Cardiac muscle cell (in vitro differentiated cells and primary cell): ENCODE data around the gene DGUOK. TPM values are rescaled to one million over a fixed set of nuclear protein-coding genes. Genes with fewer than 3 reads are reported as not detected.

Experiments
- DNase-seq, 2 donors: peaks; one replicate each; pipeline versions ENCODE4 v3.0.0 to v3.0.0-alpha.2; 2010 to 2017; ENCODE audit warnings: low read depth in 1 of 2, low spot score in 1 of 2
- H3K27ac ChIP-seq: fragments of 200-600 bp; sonication (generic); 2 replicates; pipeline ENCODE4 v1.5.1; 2016
- H3K27me3 ChIP-seq: fragments of 200-600 bp; sonication (generic); 2 replicates; pipeline ENCODE4 v1.6.0; 2016; ENCODE audit warnings: control low read depth
- H3K36me3 ChIP-seq: fragments of 200-600 bp; sonication (generic); 2 replicates; pipeline ENCODE4 v1.5.1; 2016; ENCODE audit warnings: control low read depth
- H3K4me1 ChIP-seq: fragments of 200-600 bp; sonication (generic); 2 replicates; pipeline ENCODE4 v1.8.1; 2017; ENCODE audit warnings: low read depth, mild to moderate bottlenecking, mixed run types
- H3K4me3 ChIP-seq: fragments of 200-600 bp; sonication (generic); 2 replicates; pipeline ENCODE4 v1.5.1; 2016; ENCODE audit warnings: mild to moderate bottlenecking
- H3K9me3 ChIP-seq: fragments of 200-600 bp; sonication (generic); 2 replicates; pipeline ENCODE4 v1.5.1; 2017; ENCODE audit warnings: low read depth, mild to moderate bottlenecking, control low read depth
- polyA plus RNA-seq: library from polyadenylated mRNA; unstranded; fragments of >200 nt; fragmentation: Nextera tagmentation; extraction: Ambion mirVana; gene quantifications from 2 replicates; pipeline ENCODE4 v1.2.1, GENCODE V29; 2016
- total RNA-seq: library from RNA; depleted of rRNA; stranded (reverse); fragments of >200 nt; gene quantifications from 2 replicates; pipeline ENCODE4 v1.2.3, GENCODE V29; 2016
- TF ChIP-seq, protein P1 (sequence below): IDR thresholded peaks from 2 replicates; pipeline ENCODE4 v1.5.1; 2012; ENCODE audit warnings: low read depth, mild to moderate bottlenecking, low read length

DGUOK gene
- total and polyA plus RNA-seq, 2 experiments from 2014 or later = 51.9 to 127 TPM

DNA sequence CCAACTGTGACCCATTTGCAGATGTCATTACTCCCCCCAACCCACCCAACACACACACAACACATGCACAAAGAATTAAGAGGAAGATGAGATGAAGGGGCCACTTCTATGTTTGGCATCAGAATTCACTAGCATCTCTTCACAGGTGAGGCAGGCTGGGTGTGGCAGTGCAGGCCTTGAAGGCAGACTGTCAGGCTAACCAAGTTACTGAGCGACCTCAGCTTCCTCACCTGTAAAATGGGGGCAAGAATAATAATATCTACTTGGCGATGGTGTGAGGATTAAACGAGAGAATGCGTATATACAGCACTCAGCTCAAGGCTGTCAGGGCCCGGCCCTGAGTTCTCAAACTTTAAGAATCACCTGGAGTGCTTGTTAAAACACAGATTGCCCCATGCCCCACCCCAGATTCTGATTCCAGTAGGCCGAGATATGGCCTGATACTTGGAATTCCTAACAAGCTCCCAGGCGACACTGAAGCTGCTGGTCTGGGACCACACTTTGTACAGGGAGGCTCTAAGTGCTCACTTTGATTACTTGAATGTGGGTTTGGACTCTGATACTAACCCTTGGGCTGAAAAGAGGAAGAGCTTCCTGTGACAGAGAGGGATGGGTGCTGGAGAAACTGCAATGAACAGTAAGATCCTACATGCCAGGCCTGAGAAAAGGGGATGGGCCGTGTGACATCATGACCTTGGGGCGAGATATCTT, 32.8 kb upstream of the DGUOK start:
- Histone ChIP-seq H3K27me3 (no peaks in the 10 kb centered on the region), H3K4me1 (no peaks in the 10 kb centered on the region), H3K27ac (no peak overlapping the region), H3K4me3 (no peak overlapping the region), H3K36me3 (no peaks in the 10 kb centered on the region), H3K9me3 (no peaks in the 10 kb centered on the region)
- TF ChIP-seq, protein P1, sequence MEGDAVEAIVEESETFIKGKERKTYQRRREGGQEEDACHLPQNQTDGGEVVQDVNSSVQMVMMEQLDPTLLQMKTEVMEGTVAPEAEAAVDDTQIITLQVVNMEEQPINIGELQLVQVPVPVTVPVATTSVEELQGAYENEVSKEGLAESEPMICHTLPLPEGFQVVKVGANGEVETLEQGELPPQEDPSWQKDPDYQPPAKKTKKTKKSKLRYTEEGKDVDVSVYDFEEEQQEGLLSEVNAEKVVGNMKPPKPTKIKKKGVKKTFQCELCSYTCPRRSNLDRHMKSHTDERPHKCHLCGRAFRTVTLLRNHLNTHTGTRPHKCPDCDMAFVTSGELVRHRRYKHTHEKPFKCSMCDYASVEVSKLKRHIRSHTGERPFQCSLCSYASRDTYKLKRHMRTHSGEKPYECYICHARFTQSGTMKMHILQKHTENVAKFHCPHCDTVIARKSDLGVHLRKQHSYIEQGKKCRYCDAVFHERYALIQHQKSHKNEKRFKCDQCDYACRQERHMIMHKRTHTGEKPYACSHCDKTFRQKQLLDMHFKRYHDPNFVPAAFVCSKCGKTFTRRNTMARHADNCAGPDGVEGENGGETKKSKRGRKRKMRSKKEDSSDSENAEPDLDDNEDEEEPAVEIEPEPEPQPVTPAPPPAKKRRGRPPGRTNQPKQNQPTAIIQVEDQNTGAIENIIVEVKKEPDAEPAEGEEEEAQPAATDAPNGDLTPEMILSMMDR = no peak
- no peak for DNase-seq

DNA sequence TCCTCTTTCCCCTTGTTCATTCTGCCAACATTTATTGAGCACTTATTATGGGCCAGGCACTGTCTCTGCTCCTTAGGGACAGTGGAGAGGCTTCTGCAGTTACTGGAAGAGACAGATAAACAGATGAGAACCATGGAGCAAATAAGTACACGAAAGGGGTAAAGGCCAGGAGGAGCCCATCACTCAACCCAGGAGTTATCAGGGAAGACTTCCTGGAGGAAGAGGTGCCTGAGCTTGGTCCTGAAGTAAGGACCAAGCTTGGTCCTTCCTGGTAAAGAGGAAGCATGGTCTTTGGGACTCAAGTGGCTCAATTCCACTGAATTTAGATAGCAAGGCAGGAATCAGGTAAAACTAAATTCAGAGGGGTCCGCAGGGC, 32.2 kb upstream of the DGUOK start:
- H3K4me1 ChIP-seq = no peaks in the 10 kb centered on the region
- no peaks in the 10 kb centered on the region for H3K36me3 ChIP-seq
- TF ChIP-seq, protein P1 = no peak
- H3K27ac ChIP-seq = no peak overlapping the region
- H3K4me3 ChIP-seq = no peak overlapping the region
- H3K27me3 ChIP-seq = no peaks in the 10 kb centered on the region
- no peaks in the 10 kb centered on the region for H3K9me3 ChIP-seq
- no peak for DNase-seq

DNA sequence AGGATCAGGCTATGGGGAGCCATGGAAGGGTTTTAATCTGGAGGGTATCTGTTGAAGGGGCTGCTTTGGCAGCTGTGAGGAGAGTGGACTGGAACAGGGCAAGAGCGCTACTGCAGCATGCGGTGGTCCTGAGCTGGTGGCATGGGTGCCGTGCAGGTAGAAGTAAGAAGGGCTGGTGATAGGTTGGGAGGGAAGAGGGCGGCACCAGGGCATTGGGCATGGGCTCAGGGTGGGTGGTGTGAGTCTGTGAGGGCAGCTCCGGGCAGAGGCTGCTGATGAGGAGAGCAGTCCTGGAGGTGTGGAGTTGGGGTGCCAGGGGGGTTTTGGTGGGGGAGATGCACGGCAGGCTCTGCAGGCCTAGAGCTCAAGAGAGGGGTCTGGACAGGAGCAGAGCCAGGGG, 31.8 kb upstream of the DGUOK start:
- H3K36me3 ChIP-seq = no peaks in the 10 kb centered on the region
- H3K27me3 ChIP-seq = no peaks in the 10 kb centered on the region
- no peaks in the 10 kb centered on the region for H3K4me1 ChIP-seq
- no peak overlapping the region for H3K27ac ChIP-seq
- H3K9me3 ChIP-seq = no peaks in the 10 kb centered on the region
- no peak overlapping the region for H3K4me3 ChIP-seq
- TF ChIP-seq, protein P1 = no peak
- DNase-seq = no peak

DNA sequence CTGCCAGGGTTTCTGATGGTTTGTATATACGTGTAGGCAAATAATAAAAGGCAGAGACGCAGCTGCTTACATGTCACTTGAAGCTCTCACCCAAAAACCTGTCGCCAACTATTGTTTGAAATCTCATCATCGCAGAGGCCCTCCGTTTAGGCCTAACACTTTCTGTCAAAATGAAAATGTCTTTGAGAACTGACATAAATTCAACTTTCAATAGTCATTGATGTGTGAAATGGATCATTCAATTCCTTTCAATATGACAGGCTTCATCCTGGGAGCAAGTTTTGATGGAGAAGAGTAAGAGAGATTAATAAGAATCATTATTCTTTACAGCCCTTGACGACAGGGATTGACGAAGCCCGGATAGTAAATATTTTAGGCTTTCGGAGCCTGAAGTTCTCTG, 31.2 kb upstream of the DGUOK start:
- Histone ChIP-seq H3K27ac (no peak overlapping the region), H3K4me1 (no peaks in the 10 kb centered on the region), H3K36me3 (no peaks in the 10 kb centered on the region), H3K9me3 (no peaks in the 10 kb centered on the region), H3K27me3 (no peaks in the 10 kb centered on the region), H3K4me3 (no peak overlapping the region)
- TF ChIP-seq, protein P1 = no peak
- DNase-seq = no peak

DNA sequence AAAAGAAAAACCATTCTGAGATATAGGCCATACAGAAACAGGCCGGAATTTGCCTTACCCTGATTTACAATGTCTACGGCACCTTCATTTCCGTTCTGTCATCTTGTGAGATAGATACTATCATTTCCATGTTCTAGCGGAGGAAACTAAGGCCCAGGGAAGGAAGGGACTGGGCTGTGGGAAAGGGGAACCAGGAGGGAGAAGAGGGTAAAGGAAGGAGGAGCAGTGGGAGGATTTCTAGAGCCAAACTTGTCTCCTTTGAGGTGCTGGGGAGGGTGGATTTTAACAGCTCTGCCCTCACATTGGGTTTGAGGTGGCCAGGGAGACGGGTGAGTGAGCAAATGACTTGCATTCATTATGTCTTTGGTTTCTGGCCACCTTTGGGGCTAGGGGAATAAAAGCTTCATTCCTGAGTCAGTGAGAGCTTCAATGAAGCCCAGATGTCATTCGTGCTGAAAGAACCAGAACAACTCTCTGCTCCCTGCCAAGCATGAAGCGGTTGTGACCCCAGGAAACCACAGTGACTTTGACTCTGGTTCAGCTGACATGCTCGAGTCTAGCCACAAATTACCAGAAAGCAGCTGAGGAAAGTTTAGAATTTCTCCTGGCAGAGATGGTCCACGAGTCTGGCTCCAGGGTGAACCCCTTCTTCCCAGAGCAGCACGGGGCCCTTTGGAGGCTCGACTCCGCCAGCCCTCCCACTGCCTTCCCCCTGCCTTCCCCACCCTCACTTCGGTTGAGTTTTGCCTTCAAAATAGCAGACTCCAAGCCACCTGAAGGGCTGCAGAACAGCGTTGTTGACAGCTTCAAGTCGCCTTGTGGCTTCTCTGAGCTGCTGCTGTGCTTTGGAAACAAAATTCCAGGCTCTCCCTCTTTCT, 30.1 kb upstream of the DGUOK start:
- H3K4me3 ChIP-seq = no peak overlapping the region
- H3K27me3 ChIP-seq = no peaks in the 10 kb centered on the region
- no peaks in the 10 kb centered on the region for H3K9me3 ChIP-seq
- H3K36me3 ChIP-seq = no peaks in the 10 kb centered on the region
- TF ChIP-seq, protein P1 = no peak
- no peak overlapping the region for H3K27ac ChIP-seq
- H3K4me1 ChIP-seq = no peaks in the 10 kb centered on the region
- DNase-seq = peak in 1 of 2 donors; percentile 75
